Neuronal stem cell (in vitro differentiated cells): ENCODE data around the gene FBXO7.

Experiments used
- DNase-seq: peaks from one replicate; pipeline ENCODE4 v3.0.0-alpha.2; 2013; ENCODE audit warnings: low spot score
- H2AFZ ChIP-seq: one replicate; pipeline ENCODE4 v1.6.1; 2013; ENCODE audit warnings: mild to moderate bottlenecking, low read length, inconsistent platforms
- H2AK5ac ChIP-seq: 2 replicates; pipeline ENCODE4 v1.6.1; 2013; ENCODE audit warnings: low read depth, mild to moderate bottlenecking, inconsistent platforms, low read length, moderate library complexity, mixed read lengths
- H2BK120ac ChIP-seq: 2 replicates; pipeline ENCODE4 v1.6.1; 2013; ENCODE audit warnings: low read depth, mild to moderate bottlenecking, inconsistent platforms, low read length, moderate library complexity, mixed read lengths
- H2BK12ac ChIP-seq: one replicate; pipeline ENCODE4 v1.6.1; 2013; ENCODE audit warnings: low read length, inconsistent platforms
- H2BK15ac ChIP-seq: 2 replicates; pipeline ENCODE4 v1.6.1; 2013; ENCODE audit warnings: mild to moderate bottlenecking, low read length, inconsistent platforms, mixed read lengths
- H2BK5ac ChIP-seq: one replicate; pipeline ENCODE4 v1.6.1; 2013; ENCODE audit warnings: inconsistent platforms, mild to moderate bottlenecking, low read length, moderate library complexity
- H3K14ac ChIP-seq: one replicate; pipeline ENCODE4 v1.6.1; 2013; ENCODE audit warnings: low read length, inconsistent platforms
- H3K18ac ChIP-seq: 2 replicates; pipeline ENCODE4 v1.6.1; 2013; ENCODE audit warnings: low read length, inconsistent platforms
- H3K23ac ChIP-seq: 2 replicates; pipeline ENCODE4 v1.6.1; 2013; ENCODE audit warnings: low read depth, mild to moderate bottlenecking, mixed read lengths, low read length, inconsistent platforms; ENCODE audit not compliant: poor library complexity
- H3K27ac ChIP-seq: replicated peaks from 3 replicates; pipeline ENCODE4 v1.5.1; 2013; ENCODE audit warnings: low read length, inconsistent platforms
- H3K27me3 ChIP-seq, 3 experiments: 2 replicates each; pipeline ENCODE4 v1.6.1; 2013; ENCODE audit warnings: low read length in 3 of 3, mild to moderate bottlenecking in 2 of 3, inconsistent platforms in 1 of 3, low read depth in 1 of 3, mixed read lengths in 1 of 3, moderate library complexity in 1 of 3; ENCODE audit not compliant: control insufficient read depth in 3 of 3, insufficient read depth in 3 of 3
- H3K36me3 ChIP-seq, 2 donors: replicated peaks in 1 of 2; 2 replicates each; pipeline ENCODE4 v1.6.1; 2013; ENCODE audit warnings: low read length in 2 of 2; ENCODE audit not compliant: control insufficient read depth in 2 of 2, insufficient read depth in 2 of 2
- H3K4ac ChIP-seq: 2 replicates; pipeline ENCODE4 v1.6.1; 2013; ENCODE audit warnings: inconsistent platforms, mild to moderate bottlenecking, low read length, moderate library complexity
- H3K4me1 ChIP-seq, 2 donors: 1 replicate in 1 of 2; 2 replicates in 1 of 2; pipeline ENCODE4 v1.6.1; 2013; ENCODE audit warnings: low read length in 2 of 2, low read depth in 1 of 2; ENCODE audit not compliant: control insufficient read depth in 2 of 2, insufficient read depth in 1 of 2
- H3K4me2 ChIP-seq: one replicate; pipeline ENCODE4 v1.6.1; 2013; ENCODE audit warnings: mild to moderate bottlenecking, low read length, inconsistent platforms; ENCODE audit not compliant: insufficient read depth, poor library complexity, severe bottlenecking
- H3K4me3 ChIP-seq, 2 donors: 2 replicates each; pipeline ENCODE4 v1.5.1; 2013; ENCODE audit warnings: low read length in 2 of 2, mild to moderate bottlenecking in 2 of 2, inconsistent platforms in 1 of 2, moderate library complexity in 1 of 2
- H3K79me1 ChIP-seq: one replicate; pipeline ENCODE4 v1.6.1; 2013; ENCODE audit warnings: low read depth, mild to moderate bottlenecking, inconsistent platforms, low read length, moderate library complexity
- H3K9ac ChIP-seq: one replicate; pipeline ENCODE4 v1.6.1; 2013; ENCODE audit warnings: mild to moderate bottlenecking, low read depth, low read length, inconsistent platforms; ENCODE audit not compliant: poor library complexity
- H3K9me3 ChIP-seq, 2 donors: replicated peaks in 1 of 2; 2 replicates each; pipeline versions ENCODE3 to v1.6.1; 2013; ENCODE audit warnings: low read length in 2 of 2, mild to moderate bottlenecking in 2 of 2, inconsistent platforms in 1 of 2, low read depth in 1 of 2, mixed read lengths in 1 of 2, moderate library complexity in 1 of 2; ENCODE audit not compliant: control insufficient read depth in 2 of 2, insufficient read depth in 1 of 2
- H4K8ac ChIP-seq: one replicate; pipeline ENCODE4 v1.6.1; 2013; ENCODE audit warnings: low read depth, mild to moderate bottlenecking, inconsistent platforms, low read length, moderate library complexity
- H4K91ac ChIP-seq: one replicate; pipeline ENCODE4 v1.6.1; 2013; ENCODE audit warnings: low read length, low read depth, mild to moderate bottlenecking, inconsistent platforms; ENCODE audit not compliant: poor library complexity
- WGBS, 2 donors: extraction: QIAGEN DNeasy Blood & Tissue Kit; methylation state at CpG; one replicate each; pipeline ENCODE4 v1.1.7; 2013; ENCODE audit warnings: missing lambda C conversion rate in 2 of 2, mixed read lengths in 1 of 2; ENCODE audit not compliant: insufficient read length in 2 of 2, insufficient replicate concordance in 1 of 2; ENCODE audit errors: extremely low coverage in 2 of 2; 5-methylcytosine and 5-hydroxymethylcytosine counted together

The FBXO7 gene

DNA sequence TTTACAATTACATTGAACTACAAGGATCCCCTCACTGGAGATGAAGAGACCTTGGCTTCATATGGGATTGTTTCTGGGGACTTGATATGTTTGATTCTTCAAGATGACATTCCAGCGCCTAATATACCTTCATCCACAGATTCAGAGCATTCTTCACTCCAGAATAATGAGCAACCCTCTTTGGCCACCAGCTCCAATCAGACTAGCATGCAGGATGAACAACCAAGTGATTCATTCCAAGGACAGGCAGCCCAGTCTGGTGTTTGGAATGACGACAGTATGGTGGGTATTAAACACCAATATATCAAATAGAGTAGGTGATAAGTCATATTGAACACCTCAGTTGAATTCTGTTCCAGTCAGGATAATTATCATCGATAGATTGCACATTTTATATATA, 4.4 kb downstream of the FBXO7 start:
- Histone ChIP-seq H3K27me3 (peaks cover 0 to 2% (median 0%) of the 10 kb centered on the region in 3 experiments), H3K9me3 (no peaks in the 10 kb centered on the region), H3K14ac (no peak overlapping the region), H3K18ac (no peak overlapping the region), H2BK15ac (no peak overlapping the region), H2AFZ (no peak overlapping the region), H2BK5ac (no peak overlapping the region), H3K9ac (no peak overlapping the region), H3K4me1 (peaks cover 0 to 2% of the 10 kb centered on the region in 2 donors), H3K4me2 (no peak overlapping the region), H2BK12ac (no peak overlapping the region), H3K27ac (no peak overlapping the region), H3K36me3 (peaks cover 0 to 19% of the 10 kb centered on the region in 2 donors), H4K8ac (no peak overlapping the region), H3K4me3 (no peak overlapping the region), H3K4ac (no peak overlapping the region), H3K79me1 (no peaks in the 10 kb centered on the region), H2BK120ac (no peak overlapping the region), H2AK5ac (no peak overlapping the region), H4K91ac (no peak overlapping the region), H3K23ac (no peak overlapping the region)
- WGBS, 2 donors: no CpG with 5 or more reads among the region's 3 CpGs
- DNase-seq: no peak

DNA sequence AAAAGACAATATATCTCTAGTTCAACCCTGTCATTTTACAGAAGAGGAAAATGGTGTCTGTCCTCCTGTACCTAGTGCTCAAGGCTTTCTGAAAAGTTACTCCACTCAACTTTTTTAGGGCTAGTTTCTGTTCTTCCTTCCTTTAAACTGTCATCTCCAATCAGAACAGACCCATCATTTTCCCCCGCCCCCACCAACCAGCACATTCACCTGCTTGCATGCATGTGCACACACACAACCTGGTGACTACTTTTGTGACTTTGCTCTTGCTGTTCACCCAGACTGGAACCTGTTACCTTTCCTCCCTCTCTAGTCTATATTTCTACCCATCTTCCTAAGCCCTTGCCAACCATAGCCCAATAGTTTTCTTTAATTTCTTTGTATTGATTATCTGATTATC, 5.6 kb downstream of the FBXO7 start:
- Histone ChIP-seq H3K14ac (no peak overlapping the region), H3K9me3 (no peaks in the 10 kb centered on the region), H2AK5ac (no peak overlapping the region), H3K36me3 (peaks cover 0 to 31% of the 10 kb centered on the region in 2 donors), H3K9ac (no peak overlapping the region), H3K18ac (no peak overlapping the region), H3K4me3 (no peak overlapping the region), H2AFZ (no peak overlapping the region), H4K8ac (no peak overlapping the region), H2BK15ac (no peak overlapping the region), H2BK12ac (no peak overlapping the region), H3K27ac (no peak overlapping the region), H3K4ac (no peak overlapping the region), H3K23ac (no peak overlapping the region), H3K4me1 (peaks cover 0 to 2% of the 10 kb centered on the region in 2 donors), H3K79me1 (no peaks in the 10 kb centered on the region), H4K91ac (no peak overlapping the region), H2BK5ac (no peak overlapping the region), H2BK120ac (no peak overlapping the region), H3K4me2 (no peak overlapping the region), H3K27me3 (peaks cover 0 to 2% (median 0%) of the 10 kb centered on the region in 3 experiments)
- WGBS, 2 donors: no CpG with 5 or more reads among the region's 1 CpG
- DNase-seq: no peak

DNA sequence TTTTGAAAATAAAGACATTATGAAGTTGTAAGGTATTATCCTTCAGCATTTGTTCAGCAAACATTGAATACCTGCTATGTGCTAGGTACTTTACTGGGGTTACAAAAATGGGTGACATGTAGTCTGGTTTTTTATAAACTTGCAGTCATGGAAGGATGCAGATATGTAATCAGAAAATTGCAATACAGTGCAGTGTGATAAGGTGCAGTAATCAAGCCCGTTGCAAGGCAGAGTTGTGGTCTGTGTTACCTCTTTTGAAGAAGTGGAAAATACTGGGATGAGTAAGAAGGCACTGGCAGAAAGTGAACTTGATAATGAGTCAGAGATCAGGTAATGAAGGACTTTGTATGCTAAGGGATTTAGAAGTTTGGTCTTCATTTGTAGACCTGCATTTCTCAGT, 8.1 kb downstream of the FBXO7 start:
- peaks cover 0 to 2% (median 0%) of the 10 kb centered on the region in 3 experiments for H3K27me3 ChIP-seq
- no CpG with 5 or more reads among the region's 1 CpG for WGBS, 2 donors
- H3K9ac ChIP-seq: no peak overlapping the region
- H2BK120ac ChIP-seq: no peak overlapping the region
- no peak overlapping the region for H3K14ac ChIP-seq
- no peak overlapping the region for H2AK5ac ChIP-seq
- no peak overlapping the region for H3K27ac ChIP-seq
- H3K4me1 ChIP-seq: no peaks in the 10 kb centered on the region
- H3K4ac ChIP-seq: no peak overlapping the region
- no peak for DNase-seq
- no peak overlapping the region for H2BK12ac ChIP-seq
- H3K36me3 ChIP-seq: peaks cover 2 to 56% of the 10 kb centered on the region in 2 donors
- H3K79me1 ChIP-seq: no peaks in the 10 kb centered on the region
- H3K4me2 ChIP-seq: no peak overlapping the region
- H3K18ac ChIP-seq: no peak overlapping the region
- H2BK15ac ChIP-seq: no peak overlapping the region
- H4K91ac ChIP-seq: no peak overlapping the region
- no peak overlapping the region for H2AFZ ChIP-seq
- H3K23ac ChIP-seq: no peak overlapping the region
- no peak overlapping the region for H4K8ac ChIP-seq
- no peak overlapping the region for H3K4me3 ChIP-seq
- H2BK5ac ChIP-seq: no peak overlapping the region
- no peaks in the 10 kb centered on the region for H3K9me3 ChIP-seq

DNA sequence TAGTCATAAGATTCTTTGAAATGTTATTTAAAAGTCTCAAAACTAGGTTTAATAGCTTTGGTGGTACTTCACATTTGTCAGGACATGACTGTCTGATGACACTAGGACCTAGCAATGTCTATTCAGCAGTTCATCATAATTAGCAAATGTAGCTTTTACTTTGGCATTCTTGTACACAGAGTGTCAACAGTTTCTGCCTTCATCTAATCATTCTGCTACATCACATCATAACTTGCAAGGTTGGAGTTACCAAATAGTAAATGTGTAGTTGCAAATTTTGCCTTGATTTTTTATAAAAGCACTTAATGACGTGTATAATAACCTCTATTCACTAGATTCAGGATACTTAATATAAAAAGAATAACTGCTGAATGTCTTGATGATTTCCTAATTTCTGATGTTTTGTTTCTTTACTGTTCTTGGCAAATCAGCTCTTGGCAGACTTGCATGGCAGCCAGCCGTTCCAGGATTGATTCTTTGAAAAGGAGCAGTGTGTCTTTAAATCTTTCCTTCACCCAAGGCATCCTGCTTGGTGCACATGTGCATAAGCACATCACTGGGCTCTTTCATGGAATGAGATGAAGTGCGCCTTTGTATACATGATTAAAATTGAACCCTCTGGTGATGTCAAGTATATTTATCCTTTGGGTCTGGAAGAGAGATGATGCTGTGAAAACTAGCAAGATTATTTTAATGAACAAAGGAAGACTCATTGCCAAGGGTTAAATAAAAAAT, 12.2 kb downstream of the FBXO7 start:
- Histone ChIP-seq H3K9ac (no peak overlapping the region), H3K27ac (no peak overlapping the region), H3K4me2 (no peak overlapping the region), H3K14ac (no peak overlapping the region), H2BK12ac (no peak overlapping the region), H2BK5ac (no peak overlapping the region), H3K79me1 (no peaks in the 10 kb centered on the region), H3K4ac (no peak overlapping the region), H2BK120ac (no peak overlapping the region), H2BK15ac (no peak overlapping the region), H2AFZ (no peak overlapping the region), H3K36me3 (peaks cover 2 to 81% of the 10 kb centered on the region in 2 donors), H2AK5ac (no peak overlapping the region), H3K23ac (no peak overlapping the region), H3K27me3 (no peaks in the 10 kb centered on the region), H4K8ac (no peak overlapping the region), H3K4me3 (no peak overlapping the region), H3K9me3 (no peaks in the 10 kb centered on the region), H4K91ac (no peak overlapping the region), H3K4me1 (no peaks in the 10 kb centered on the region), H3K18ac (no peak overlapping the region)
- no CpG with 5 or more reads among the region's 3 CpGs for WGBS, 2 donors
- no peak for DNase-seq
